Measurements from ENCODE around the gene OLFML3. TPM values are rescaled to one million over a fixed set of nuclear protein-coding genes. Genes with fewer than 3 reads are reported as not detected.

OLFML3 gene
- total and polyA plus RNA-seq, 2 of the 13 experiments (the other 11 are each of a cell fraction or from before 2014, with no cell fraction given), result 2.0 to 5.1 TPM

GRCh38 chr1:113957984-113958383 lies 21.3 kb upstream of the OLFML3 start:
- no TSS peak for BruUV-seq (replicated peaks)
- Histone ChIP-seq H3K4me3 (replicated peaks in 1 of 3; ENCODE audit: insufficient read depth in 1 of 3, low read depth in 2 of 3, low read length in 3 of 3) (no peak overlapping the region), H3K36me3 (replicated peaks in 1 of 2; ENCODE audit: control insufficient read depth in 1 of 2, insufficient read depth in 2 of 2, low read length in 2 of 2) (peaks cover 12 to 67% of the 10 kb centered on the region in 2 experiments), H3K27me3 (ENCODE audit: control insufficient read depth in 1 of 2, insufficient read depth in 2 of 2, low read length in 2 of 2) (no peaks in the 10 kb centered on the region), H3K4me1 (ENCODE audit: insufficient read depth, low read length) (no peaks in the 10 kb centered on the region), H3K27ac (ENCODE audit: extremely low read length, insufficient read depth, low read length) (no peak overlapping the region), H2AFZ (ENCODE audit: low read length) (no peak overlapping the region), H3K79me2 (ENCODE audit: insufficient read depth, low read length) (no peaks in the 10 kb centered on the region), H3K9me3 (ENCODE audit: low read length) (no peaks in the 10 kb centered on the region), H4K20me1 (ENCODE audit: insufficient read depth, low read length) (no peaks in the 10 kb centered on the region), H3K4me2 (ENCODE audit: low read depth, low read length) (no peak overlapping the region), H3K9ac (ENCODE audit: insufficient read depth, low read depth, low read length) (no peak overlapping the region)
- DNase-seq (ENCODE audit: low spot score), result no peak
- ChIA-PET POLR2A (no interaction called here), CTCF (ENCODE audit: low intra/inter-chr PET ratio, low total read pairs) (no interaction called here)
- ATAC-seq, result no peak
- WGBS (ENCODE audit: low lambda C conversion rate), result 100% methylated on average over 1 of the region's 1 CpG
- no peak for TF ChIP-seq CBFB (CRISPR knock-in tag; IDR thresholded peaks at IDR 0.05)
- no peak for TF ChIP-seq NCOA5 (CRISPR knock-in tag; IDR thresholded peaks at IDR 0.05)
- TF ChIP-seq MYPOP (CRISPR knock-in tag; IDR thresholded peaks at IDR 0.05), result no peak
- TF ChIP-seq GPBP1L1 (CRISPR knock-in tag; IDR thresholded peaks at IDR 0.05), result no peak
- no peak for TF ChIP-seq TFDP2 (CRISPR knock-in tag; IDR thresholded peaks at IDR 0.05)
- no peak for TF ChIP-seq KDM2A (CRISPR knock-in tag; IDR thresholded peaks at IDR 0.05; ENCODE audit: borderline replicate concordance, low read depth)
- no peak for TF ChIP-seq E2F1 (CRISPR knock-in tag; IDR thresholded peaks at IDR 0.05)
- no peak for TF ChIP-seq PCBP1 (IDR thresholded peaks at IDR 0.05; ENCODE audit: borderline replicate concordance, low read depth, low read length)
- no peak for TF ChIP-seq ZNF296 (CRISPR knock-in tag; conservative IDR thresholded peaks at IDR 0.05)
- no peak for TF ChIP-seq HINFP (CRISPR knock-in tag; IDR thresholded peaks at IDR 0.05; ENCODE audit: low read depth)
- no peak for TF ChIP-seq FOSL1 (CRISPR knock-in tag; IDR thresholded peaks at IDR 0.05; ENCODE audit: borderline replicate concordance)
- no peak for TF ChIP-seq ZNF563 (CRISPR knock-in tag; IDR thresholded peaks at IDR 0.05)
- no peak for TF ChIP-seq NKX3-1 (CRISPR knock-in tag; IDR thresholded peaks at IDR 0.05)
- no peak for TF ChIP-seq ZNF501 (CRISPR knock-in tag; IDR thresholded peaks at IDR 0.05)
- no peak for TF ChIP-seq ZNF776 (CRISPR knock-in tag; IDR thresholded peaks at IDR 0.05)
- TF ChIP-seq REL (CRISPR knock-in tag; conservative IDR thresholded peaks at IDR 0.05), result no peak
- no peak for TF ChIP-seq PHF21A (CRISPR knock-in tag; IDR thresholded peaks at IDR 0.05)
- TF ChIP-seq SOX6 (IDR thresholded peaks at IDR 0.05), result no peak
- TF ChIP-seq SOX6 (CRISPR knock-in tag; IDR thresholded peaks at IDR 0.05), result no peak
- no peak for TF ChIP-seq ZNF253 (CRISPR knock-in tag; IDR thresholded peaks at IDR 0.05; ENCODE audit: borderline replicate concordance)
- intact Hi-C loops (cut with micrococcal nuclease; ENCODE audit: unreplicated experiment) (no loop called here), in situ Hi-C loops (cut with HindIII; ENCODE audit: extremely low pct_ligation_motif_present, low pct_unique_long_range_greater_than_20kb) (no loop called here)
- no peak for FAIRE-seq

Data from HepG2 (cell line).